Endothelial cell of umbilical vein (primary cell): ENCODE measurements around the gene ZNF79. TPM values are rescaled to one million over a fixed set of nuclear protein-coding genes. Genes with fewer than 3 reads are reported as not detected.

Source experiments
- BruUV-seq: library from RNA; stranded (reverse); fragments of 400-500 nt; replicated peaks from 2 replicates; lab custom pipeline; 2021; lab: Mats Ljungman, UMichigan
- CTCF ChIA-PET: fragments of 300-600, 350-600 bp; sonication (Branson Sonifier 250); formaldehyde crosslinking; loops from one replicate; lab custom pipeline; 2021; ENCODE audit warnings: antibody characterized with exemption, inconsistent platforms; lab: Charles Lee
- POLR2A ChIA-PET: fragments of 300-600, 350-600 bp; sonication (Branson Sonifier 250); formaldehyde crosslinking; loops from one replicate; lab custom pipeline; 2021; ENCODE audit warnings: antibody characterized with exemption, inconsistent platforms; lab: Charles Lee
- DNase-seq: peaks from one replicate; pipeline ENCODE4 v3.0.0-alpha.2; 2011; ENCODE audit warnings: low read depth, low spot score
- FAIRE-seq: peaks from 2 replicates; lab custom pipeline; 2011; peaks lifted over from hg19 to GRCh38; lab: Jason Lieb, UNC
- H2AFZ ChIP-seq: 2 replicates; pipeline ENCODE4 v1.6.0; 2012; ENCODE audit warnings: low read depth, low read length, control low read depth, inconsistent platforms
- H3K27ac ChIP-seq: 2 replicates; pipeline ENCODE4 v1.5.1; 2011; ENCODE audit warnings: low read depth, mild to moderate bottlenecking, control low read depth, low read length, moderate library complexity; ENCODE audit not compliant: insufficient read depth
- H3K27me3 ChIP-seq, 2 experiments: 2 replicates each; pipeline versions ENCODE4 v1.6.0 to v1.6.1; 2011; ENCODE audit warnings: low read length in 2 of 2, mixed read lengths in 1 of 2; ENCODE audit not compliant: control insufficient read depth in 2 of 2, insufficient read depth in 2 of 2
- H3K36me3 ChIP-seq, 2 experiments: 2 replicates in 1 of 2; 3 replicates in 1 of 2; pipeline ENCODE4 v1.5.1; 2011; ENCODE audit warnings: low read length in 2 of 2, mild to moderate bottlenecking in 1 of 2, moderate library complexity in 1 of 2; ENCODE audit not compliant: control insufficient read depth in 2 of 2, insufficient read depth in 2 of 2; ENCODE audit errors: extremely low read depth in 1 of 2
- H3K4me1 ChIP-seq: 3 replicates; pipeline ENCODE4 v1.5.1; 2011; ENCODE audit warnings: mild to moderate bottlenecking, low read length; ENCODE audit not compliant: control insufficient read depth, insufficient read depth; ENCODE audit errors: extremely low read depth
- H3K4me2 ChIP-seq: 2 replicates; pipeline ENCODE4 v1.6.1; 2011; ENCODE audit warnings: low read length, control low read depth, mixed read lengths; ENCODE audit not compliant: insufficient read depth
- H3K4me3 ChIP-seq, 3 experiments: fragments of 200-600 bp in 1 of 3; sonication (generic), shearing (Covaris generic) in 1 of 3; replicated peaks in 1 of 3; 2 replicates each; pipeline ENCODE4 v1.5.1; 2011 to 2016; ENCODE audit warnings: control low read depth in 3 of 3, low read length in 3 of 3, mild to moderate bottlenecking in 2 of 3, inconsistent platforms in 1 of 3, low read depth in 1 of 3, moderate library complexity in 1 of 3; ENCODE audit not compliant: insufficient read depth in 1 of 3
- H3K79me2 ChIP-seq: 2 replicates; pipeline ENCODE4 v1.6.0; 2012; ENCODE audit warnings: low read length, inconsistent platforms; ENCODE audit not compliant: control insufficient read depth, insufficient read depth
- H3K9ac ChIP-seq: replicated peaks from 2 replicates; pipeline ENCODE3; 2011; ENCODE audit warnings: low read length, control low read depth; ENCODE audit not compliant: insufficient read depth; ENCODE audit errors: extremely low read depth
- H3K9me1 ChIP-seq: replicated peaks from 3 replicates; pipeline ENCODE4 v1.6.0; 2011; ENCODE audit warnings: mild to moderate bottlenecking, low read length; ENCODE audit not compliant: control insufficient read depth, insufficient read depth; ENCODE audit errors: extremely low read depth
- H3K9me3 ChIP-seq: replicated peaks from 2 replicates; pipeline ENCODE4 v1.5.1; 2012; ENCODE audit warnings: low read length, inconsistent platforms; ENCODE audit not compliant: control insufficient read depth, insufficient read depth
- H4K20me1 ChIP-seq: replicated peaks from 2 replicates; pipeline ENCODE3; 2011; ENCODE audit warnings: mild to moderate bottlenecking, low read length; ENCODE audit not compliant: control insufficient read depth, insufficient read depth; ENCODE audit errors: extremely low read depth
- EZH2 ChIP-seq: IDR thresholded peaks from 2 replicates; pipeline ENCODE4 v1.6.1; 2012; ENCODE audit warnings: borderline replicate concordance, low read depth, mild to moderate bottlenecking, moderate library complexity, low read length, inconsistent platforms; ENCODE audit not compliant: severe bottlenecking
- FOS ChIP-seq: IDR thresholded peaks from 2 replicates; pipeline ENCODE4 v1.6.1; 2011; ENCODE audit warnings: mild to moderate bottlenecking, low read length, moderate library complexity, borderline replicate concordance; ENCODE audit not compliant: insufficient read depth
- GATA2 ChIP-seq: IDR thresholded peaks from 2 replicates; pipeline ENCODE4 v1.7.0; 2011; ENCODE audit warnings: low read depth, mild to moderate bottlenecking, moderate library complexity, mixed read lengths, low read length; ENCODE audit not compliant: insufficient read length, insufficient read depth
- JUN ChIP-seq: IDR thresholded peaks from 2 replicates; pipeline ENCODE4 v1.6.1; 2011; ENCODE audit warnings: borderline replicate concordance, low read depth; ENCODE audit not compliant: insufficient read length, insufficient read depth
- MYC ChIP-seq: IDR thresholded peaks from one replicate; pipeline ENCODE4 v1.6.1; 2011; ENCODE audit warnings: mild to moderate bottlenecking, low read depth, low read length
- POLR2A ChIP-seq: IDR thresholded peaks from 2 replicates; pipeline ENCODE4 v1.6.1; 2012; ENCODE audit warnings: low read depth, mild to moderate bottlenecking, control low read depth, low read length
- POLR2AphosphoS5 ChIP-seq: IDR thresholded peaks from 2 replicates; pipeline ENCODE4 v1.6.1; 2012; ENCODE audit warnings: low read depth, mild to moderate bottlenecking, control low read depth, low read length, moderate library complexity; ENCODE audit not compliant: insufficient read depth
- dilution Hi-C: fragments of 300-500 bp; cut with MboI; formaldehyde crosslinking; loops from one replicate; pipeline ENCODE4 v1.15.0; 2019; ENCODE audit warnings: low sequenced_read_pairs; ENCODE audit not compliant: extremely low pct_ligation_motif_present
- intact Hi-C: fragments of 100-400 bp; cut with micrococcal nuclease; formaldehyde crosslinking; loops from one replicate; pipeline ENCODE4 v1.10.0; 2022
- polyA plus RNA-seq, 4 experiments: library from polyadenylated mRNA; depleted of rRNA in 3 of 4; stranded (reverse) in 3 of 4; unstranded in 1 of 4; fragments of >200 nt; gene quantifications; 2 replicates each; pipeline versions ENCODE4 v1.2.1 to v1.2.3, GENCODE V29; 2011 to 2012; ENCODE audit warnings: missing spikeins in 1 of 4
- total RNA-seq: library from RNA; stranded (reverse); gene quantifications from 2 replicates; pipeline ENCODE4 v1.2.3, GENCODE V29; 2021
- TF ChIP-seq, protein P1 (sequence below), 2 donors: IDR thresholded peaks; 1 replicate in 1 of 2; 2 replicates in 1 of 2; pipeline ENCODE4 v1.5.1; 2011; ENCODE audit warnings: low read length in 2 of 2, mild to moderate bottlenecking in 2 of 2, moderate library complexity in 2 of 2, control low read depth in 1 of 2, inconsistent platforms in 1 of 2, low read depth in 1 of 2; ENCODE audit not compliant: insufficient read depth in 1 of 2; ENCODE audit errors: extremely low read depth in 1 of 2
- TF ChIP-seq, protein P2 (sequence below): IDR thresholded peaks from 2 replicates; pipeline ENCODE4 v1.6.1; 2011; ENCODE audit not compliant: insufficient read depth, insufficient read length

The ZNF79 gene
- total and polyA plus RNA-seq, 2 donors (not counting 3 experiments of a cell fraction or from before 2014, with no cell fraction given) = 6.3 to 10.6 TPM

DNA sequence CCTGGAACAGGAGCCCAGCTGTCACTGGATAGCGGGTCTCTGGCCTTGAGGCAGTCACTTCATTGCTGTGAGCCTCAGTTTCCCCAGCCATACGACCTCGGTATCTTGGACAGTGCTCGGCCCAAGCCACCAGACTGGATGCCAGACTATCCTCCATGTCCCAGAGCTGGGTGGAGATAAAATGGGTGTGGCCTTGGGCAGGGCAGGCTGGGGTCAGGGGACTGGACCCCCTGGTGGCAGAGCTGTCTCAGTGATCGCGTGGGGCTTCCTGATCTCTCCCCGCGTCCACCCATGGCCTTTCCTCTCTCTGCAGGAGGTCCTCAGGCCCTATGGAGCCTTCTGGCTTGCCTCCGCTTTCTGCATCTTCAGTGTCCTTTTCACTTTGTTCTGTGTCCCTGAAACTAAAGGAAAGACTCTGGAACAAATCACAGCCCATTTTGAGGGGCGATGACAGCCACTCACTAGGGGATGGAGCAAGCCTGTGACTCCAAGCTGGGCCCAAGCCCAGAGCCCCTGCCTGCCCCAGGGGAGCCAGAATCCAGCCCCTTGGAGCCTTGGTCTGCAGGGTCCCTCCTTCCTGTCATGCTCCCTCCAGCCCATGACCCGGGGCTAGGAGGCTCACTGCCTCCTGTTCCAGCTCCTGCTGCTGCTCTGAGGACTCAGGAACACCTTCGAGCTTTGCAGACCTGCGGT, 17.2 kb upstream of the ZNF79 start:
- DNase-seq = no peak
- H4K20me1 ChIP-seq = no peaks in the 10 kb centered on the region
- peaks cover 3 to 6% of the 10 kb centered on the region in 2 experiments for H3K36me3 ChIP-seq
- no peak overlapping the region for H3K9ac ChIP-seq
- intact Hi-C loops = no loop called here
- H3K4me3 ChIP-seq = no peak overlapping the region
- no peak overlapping the region for H2AFZ ChIP-seq
- FAIRE-seq = no peak
- dilution Hi-C loops = no loop called here
- TSS peak; percentile 27 for BruUV-seq
- no peaks in the 10 kb centered on the region for H3K9me1 ChIP-seq
- TF ChIP-seq JUN (no peak), EZH2 (no peak), FOS (no peak), POLR2A (no peak), POLR2AphosphoS5 (no peak), GATA2 (no peak), MYC (no peak)
- TF ChIP-seq, protein P1, sequence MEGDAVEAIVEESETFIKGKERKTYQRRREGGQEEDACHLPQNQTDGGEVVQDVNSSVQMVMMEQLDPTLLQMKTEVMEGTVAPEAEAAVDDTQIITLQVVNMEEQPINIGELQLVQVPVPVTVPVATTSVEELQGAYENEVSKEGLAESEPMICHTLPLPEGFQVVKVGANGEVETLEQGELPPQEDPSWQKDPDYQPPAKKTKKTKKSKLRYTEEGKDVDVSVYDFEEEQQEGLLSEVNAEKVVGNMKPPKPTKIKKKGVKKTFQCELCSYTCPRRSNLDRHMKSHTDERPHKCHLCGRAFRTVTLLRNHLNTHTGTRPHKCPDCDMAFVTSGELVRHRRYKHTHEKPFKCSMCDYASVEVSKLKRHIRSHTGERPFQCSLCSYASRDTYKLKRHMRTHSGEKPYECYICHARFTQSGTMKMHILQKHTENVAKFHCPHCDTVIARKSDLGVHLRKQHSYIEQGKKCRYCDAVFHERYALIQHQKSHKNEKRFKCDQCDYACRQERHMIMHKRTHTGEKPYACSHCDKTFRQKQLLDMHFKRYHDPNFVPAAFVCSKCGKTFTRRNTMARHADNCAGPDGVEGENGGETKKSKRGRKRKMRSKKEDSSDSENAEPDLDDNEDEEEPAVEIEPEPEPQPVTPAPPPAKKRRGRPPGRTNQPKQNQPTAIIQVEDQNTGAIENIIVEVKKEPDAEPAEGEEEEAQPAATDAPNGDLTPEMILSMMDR (IDR thresholded peaks at IDR 0.05; ENCODE audit: extremely low read depth in 1 of 2, insufficient read depth in 1 of 2, low read depth in 1 of 2, low read length in 2 of 2) = no peak
- TF ChIP-seq, protein P2, sequence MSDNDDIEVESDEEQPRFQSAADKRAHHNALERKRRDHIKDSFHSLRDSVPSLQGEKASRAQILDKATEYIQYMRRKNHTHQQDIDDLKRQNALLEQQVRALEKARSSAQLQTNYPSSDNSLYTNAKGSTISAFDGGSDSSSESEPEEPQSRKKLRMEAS = no peak
- ChIA-PET CTCF (interaction anchor here (0.6 to 1.9 kb wide), 4 partner anchors 10 to 111 kb away, joined by 3 to 7 read pairs (median 3); partner anchors contain the start of genes SLC2A8 and ZNF79), POLR2A (interaction anchor here (0.7 kb wide), 1 partner anchor 14 kb away, joined by 5 read pairs; no protein-coding TSS in a partner anchor)
- no peaks in the 10 kb centered on the region for H3K79me2 ChIP-seq
- H3K27me3 ChIP-seq = no peaks in the 10 kb centered on the region
- H3K4me2 ChIP-seq = no peak overlapping the region
- H3K4me1 ChIP-seq = no peaks in the 10 kb centered on the region
- no peak overlapping the region for H3K27ac ChIP-seq
- no peaks in the 10 kb centered on the region for H3K9me3 ChIP-seq
